Measurements from ENCODE around the gene EIF4A2. TPM values are rescaled to one million over a fixed set of nuclear protein-coding genes. Genes with fewer than 3 reads are reported as not detected.
"Not testable (repeated sequence)": the region's sequence is repeated elsewhere in the genome, so short reads cannot be mapped to it uniquely, and the experiment has no call there.

The EIF4A2 gene
- total RNA-seq, 2 experiments from 2014 or later, result 291 to 390 TPM

DNA sequence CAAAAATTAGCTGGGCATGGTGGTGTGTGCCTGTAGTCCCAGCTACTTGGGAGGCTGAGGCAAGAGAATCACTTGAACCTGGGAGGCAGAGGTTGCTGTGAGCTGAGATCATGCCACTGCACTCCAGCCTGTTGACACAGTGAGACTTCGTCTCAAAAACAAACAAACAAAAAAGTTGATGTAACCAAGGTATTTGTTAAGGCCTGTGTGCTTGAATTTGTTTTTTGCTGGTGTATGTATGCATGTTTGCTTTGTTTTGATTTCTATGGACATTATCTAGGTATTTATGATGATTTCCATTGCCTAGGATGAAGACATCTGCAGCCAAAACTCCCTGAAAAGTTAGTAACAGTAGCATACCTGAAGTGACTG lies 39.0 kb downstream of the EIF4A2 start:
- CTCF ChIA-PET, result interaction anchor here (0.8 to 4.2 kb wide), 13 partner anchors 8 to 1162 kb away, joined by 3 to 30 read pairs (median 5); no protein-coding TSS in a partner anchor

DNA sequence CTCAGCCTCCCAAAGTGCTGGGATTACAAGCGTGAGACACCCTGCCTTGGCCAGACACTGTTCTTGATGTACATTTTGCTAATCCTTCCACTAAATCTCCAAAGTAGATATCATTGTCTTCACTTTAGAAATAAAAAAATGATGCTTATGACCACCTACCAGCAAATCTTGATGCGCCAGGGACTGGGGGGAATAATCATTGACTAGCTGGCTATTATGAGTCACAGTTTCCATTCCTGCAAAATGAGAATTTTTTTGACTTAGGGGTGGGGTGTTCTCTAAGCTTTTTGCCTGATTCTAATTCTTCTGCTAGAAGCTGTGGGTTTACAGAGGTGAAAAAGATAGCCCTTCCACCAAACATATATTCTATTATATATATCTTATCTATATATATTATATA lies 40.0 kb downstream of the EIF4A2 start:
- DNase-seq, result no peak
- intact Hi-C loops (cut with DNase I, micrococcal nuclease), result loop anchor here (5.0 to 10.0 kb wide), 3 partner anchors 36 to 841 kb away; no protein-coding TSS in a partner anchor
- Mint-ChIP-seq H3K36me3 (ENCODE audit: low read depth) (peaks cover 2% of the 10 kb centered on the region), H3K9me3 (ENCODE audit: low read depth) (no peaks in the 10 kb centered on the region), H3K4me3 (no peak overlapping the region), H3K27me3 (peaks cover 8% of the 10 kb centered on the region), H3K4me1 (peaks cover 22% of the 10 kb centered on the region), H3K27ac (no peak overlapping the region)
- no peak for ATAC-seq
- ChIA-PET POLR2A (interaction anchor here (0.7 kb wide), 2 partner anchors 17 to 316 kb away, joined by 3 read pairs; partner anchors contain the start of gene RFC4), CTCF (interaction anchor here (0.6 to 4.2 kb wide), 7 partner anchors 20 to 342 kb away, joined by 3 to 24 read pairs (median 4); no protein-coding TSS in a partner anchor)

More for the DNA sequence above, 39.0 kb downstream of the EIF4A2 start:
- H3K4me3 Mint-ChIP-seq; H3K27me3 Mint-ChIP-seq; ATAC-seq; POLR2A ChIA-PET; DNase-seq; H3K36me3 Mint-ChIP-seq (ENCODE audit: low read depth); H3K27ac Mint-ChIP-seq; H3K9me3 Mint-ChIP-seq (ENCODE audit: low read depth): not testable (repeated sequence)
- H3K4me1 Mint-ChIP-seq, result peaks cover 20% of the 10 kb centered on the region
- intact Hi-C loops (cut with DNase I, micrococcal nuclease), result loop anchor here (5.0 to 10.0 kb wide), 3 partner anchors 35 to 840 kb away; no protein-coding TSS in a partner anchor

- Mint-ChIP-seq H3K27ac (no peak overlapping the region), H3K9me3 (ENCODE audit: low read depth) (no peaks in the 10 kb centered on the region), H3K4me1 (peaks cover 23% of the 10 kb centered on the region), H3K27me3 (peaks cover 16% of the 10 kb centered on the region), H3K4me3 (peak overlapping the region; percentile 82), H3K36me3 (ENCODE audit: low read depth) (peaks cover 2% of the 10 kb centered on the region)
- ATAC-seq, result no peak
- DNase-seq, result peak; percentile 12
- intact Hi-C loops (cut with DNase I, micrococcal nuclease), result loop anchor here (5.0 to 10.0 kb wide), 3 partner anchors 37 to 842 kb away; no protein-coding TSS in a partner anchor
- ChIA-PET POLR2A (no interaction called here), CTCF (interaction anchor here (0.6 to 2.7 kb wide), 6 partner anchors 19 to 210 kb away, joined by 3 to 10 read pairs (median 3); no protein-coding TSS in a partner anchor)
These were observed 41.2 kb downstream of the EIF4A2 start for GRCh38 chr3:186824430-186825139.

DNA sequence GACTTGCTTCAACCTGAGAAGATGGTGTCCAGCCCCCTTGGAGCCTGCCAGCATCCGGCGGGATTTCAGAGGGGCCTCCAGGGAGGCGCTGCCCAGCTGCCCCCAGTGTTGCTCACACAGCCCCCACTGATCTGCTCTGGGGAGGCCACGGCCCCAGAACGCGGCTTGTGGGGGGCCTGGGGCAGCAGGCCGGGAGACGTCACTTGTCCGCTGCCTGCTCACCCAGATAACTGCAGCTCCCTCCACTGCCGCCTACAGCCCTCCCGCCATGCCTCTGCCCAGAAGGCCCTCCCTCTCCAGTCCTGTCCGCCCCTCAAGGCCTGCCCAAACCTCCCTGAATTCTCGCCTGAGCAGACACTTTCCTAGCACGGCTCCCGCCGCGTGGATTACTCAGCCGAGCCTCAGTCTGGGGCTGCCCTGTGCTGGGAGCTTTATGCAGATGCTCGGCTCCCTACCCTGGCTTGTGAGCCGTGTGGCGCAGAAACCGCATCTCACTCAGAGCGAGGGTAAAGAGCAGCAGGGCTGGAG lies 42.0 kb downstream of the EIF4A2 start:
- peak overlapping the region; percentile 82 for H3K4me3 Mint-ChIP-seq
- intact Hi-C loops (cut with DNase I, micrococcal nuclease), result loop anchor here in 1 of 2 experiments (10.0 kb wide), 1 partner anchor 571 kb away; no protein-coding TSS in a partner anchor
- ChIA-PET POLR2A (interaction anchor here (0.5 to 1.0 kb wide), 2 partner anchors 42 to 57 kb away, joined by 3 to 4 read pairs; partner anchors contain the start of gene EIF4A2), CTCF (interaction anchor here (0.6 to 2.7 kb wide), 9 partner anchors 20 to 340 kb away, joined by 3 to 10 read pairs (median 3); no protein-coding TSS in a partner anchor)
- H3K4me1 Mint-ChIP-seq, result peaks cover 23% of the 10 kb centered on the region
- H3K9me3 Mint-ChIP-seq (ENCODE audit: low read depth), result no peaks in the 10 kb centered on the region
- peaks cover 23% of the 10 kb centered on the region for H3K27me3 Mint-ChIP-seq
- DNase-seq, result peak; percentile 81
- H3K36me3 Mint-ChIP-seq (ENCODE audit: low read depth), result peaks cover 2% of the 10 kb centered on the region
- peak; percentile 77 for ATAC-seq
- peak overlapping the region; percentile 63 for H3K27ac Mint-ChIP-seq

- DNase-seq (no peak), ATAC-seq (peak; percentile 20)
- Mint-ChIP-seq H3K27me3 (peaks cover 24% of the 10 kb centered on the region), H3K27ac (no peak overlapping the region), H3K4me3 (peak overlapping the region; percentile 82), H3K36me3 (ENCODE audit: low read depth) (peaks cover 2% of the 10 kb centered on the region), H3K4me1 (peaks cover 23% of the 10 kb centered on the region), H3K9me3 (ENCODE audit: low read depth) (no peaks in the 10 kb centered on the region)
- CTCF ChIA-PET, result interaction anchor here (0.6 to 1.9 kb wide), 7 partner anchors 28 to 339 kb away, joined by 3 to 6 read pairs (median 3); partner anchors contain the start of gene RPL39L
- intact Hi-C loops (cut with DNase I, micrococcal nuclease), result loop anchor here (1.0 to 10.0 kb wide), 6 partner anchors 19 to 571 kb away; partner anchors contain the start of genes DNAJB11 (in 1 of the 2), EIF4A2 (in 1 of the 2), RFC4 (in 1 of the 2) and RPL39L (in 1 of the 2)
- POLR2A ChIA-PET, result interaction anchor here (0.5 to 1.0 kb wide), 2 partner anchors 43 to 56 kb away, joined by 3 to 4 read pairs; partner anchors contain the start of gene EIF4A2
These were observed 42.6 kb downstream of the EIF4A2 start for GRCh38 chr3:186825872-186826409.

- peak overlapping the region; percentile 82 for H3K4me3 Mint-ChIP-seq
- H3K4me1 Mint-ChIP-seq, result peaks cover 23% of the 10 kb centered on the region
- H3K27me3 Mint-ChIP-seq, result peaks cover 26% of the 10 kb centered on the region
- ChIA-PET POLR2A (interaction anchor here (1.5 kb wide), 1 partner anchor 43 kb away, joined by 7 read pairs; the partner anchor contains the start of gene EIF4A2), CTCF (interaction anchor here (0.6 to 1.9 kb wide), 9 partner anchors 23 to 345 kb away, joined by 3 to 6 read pairs (median 3); partner anchors contain the start of gene RPL39L)
- peaks cover 2% of the 10 kb centered on the region for H3K36me3 Mint-ChIP-seq (ENCODE audit: low read depth)
- no peaks in the 10 kb centered on the region for H3K9me3 Mint-ChIP-seq (ENCODE audit: low read depth)
- intact Hi-C loops (cut with DNase I, micrococcal nuclease), result loop anchor here (1.0 to 10.0 kb wide), 6 partner anchors 20 to 572 kb away; partner anchors contain the start of genes DNAJB11 (in 1 of the 2), EIF4A2 (in 1 of the 2), RFC4 (in 1 of the 2) and RPL39L (in 1 of the 2)
- H3K27ac Mint-ChIP-seq, result peak overlapping the region; percentile 61
- peak; percentile 44 for DNase-seq
- peak; percentile 6 for ATAC-seq
These were observed 43.1 kb downstream of the EIF4A2 start for GRCh38 chr3:186826410-186826975.

GRCh38 chr3:186826976-186827857 lies 43.8 kb downstream of the EIF4A2 start:
- no peaks in the 10 kb centered on the region for H3K9me3 Mint-ChIP-seq (ENCODE audit: low read depth)
- DNase-seq, result peak; percentile 91
- ChIA-PET CTCF (interaction anchor here (0.6 to 1.9 kb wide), 10 partner anchors 22 to 356 kb away, joined by 3 to 8 read pairs (median 4); partner anchors contain the start of gene RPL39L), POLR2A (interaction anchor here (1.0 to 1.5 kb wide), 4 partner anchors 44 to 312 kb away, joined by 3 to 7 read pairs (median 4); partner anchors contain the start of genes EIF4A2 and RPL39L)
- intact Hi-C loops (cut with DNase I, micrococcal nuclease), result loop anchor here (1.0 to 10.0 kb wide), 11 partner anchors 20 to 572 kb away; partner anchors contain the start of genes RFC4 (in 2 of the 2), DNAJB11 (in 1 of the 2), EIF4A2 (in 1 of the 2) and RPL39L (in 1 of the 2)
- peaks cover 23% of the 10 kb centered on the region for H3K4me1 Mint-ChIP-seq
- H3K36me3 Mint-ChIP-seq (ENCODE audit: low read depth), result peaks cover 2% of the 10 kb centered on the region
- peaks cover 31% of the 10 kb centered on the region for H3K27me3 Mint-ChIP-seq
- peak; percentile 83 for ATAC-seq
- peak overlapping the region; percentile 82 for H3K4me3 Mint-ChIP-seq
- no peak overlapping the region for H3K27ac Mint-ChIP-seq

DNA sequence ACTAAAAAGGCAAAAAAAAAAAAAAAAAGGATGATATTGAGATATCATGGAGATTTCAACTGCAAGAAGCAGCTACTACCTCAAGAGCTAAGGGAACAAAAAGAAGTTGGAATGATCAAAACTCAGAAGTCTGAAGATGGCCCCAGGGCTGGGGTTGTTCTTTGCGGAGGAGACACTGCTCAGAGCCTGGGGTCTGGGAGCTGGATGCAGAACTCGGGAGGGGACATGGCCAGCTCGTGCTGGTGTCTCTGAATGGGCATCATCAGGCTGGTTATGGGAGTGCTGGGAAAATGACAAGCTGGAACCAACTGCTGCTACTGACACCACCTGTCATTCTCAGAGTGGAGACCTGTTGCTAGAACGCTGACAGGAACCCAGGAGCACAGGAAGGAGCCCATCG lies 45.0 kb downstream of the EIF4A2 start:
- intact Hi-C loops (cut with DNase I, micrococcal nuclease), result loop anchor here in 1 of 2 experiments (10.0 kb wide), 1 partner anchor 574 kb away; no protein-coding TSS in a partner anchor
- Mint-ChIP-seq H3K27ac (no peak overlapping the region), H3K4me1 (peaks cover 23% of the 10 kb centered on the region), H3K36me3 (ENCODE audit: low read depth) (peaks cover 2% of the 10 kb centered on the region), H3K27me3 (peaks cover 34% of the 10 kb centered on the region), H3K4me3 (no peak overlapping the region), H3K9me3 (ENCODE audit: low read depth) (no peaks in the 10 kb centered on the region)
- ATAC-seq (no peak), DNase-seq (no peak)
- POLR2A ChIA-PET, result interaction anchor here (0.6 kb wide), 1 partner anchor 22 kb away, joined by 3 read pairs; no protein-coding TSS in a partner anchor
- CTCF ChIA-PET, result interaction anchor here (0.6 to 1.1 kb wide), 4 partner anchors 21 to 337 kb away, joined by 3 to 8 read pairs (median 4); no protein-coding TSS in a partner anchor

- Mint-ChIP-seq H3K4me1 (peaks cover 4% of the 10 kb centered on the region), H3K27me3 (peaks cover 29% of the 10 kb centered on the region), H3K36me3 (ENCODE audit: low read depth) (no peaks in the 10 kb centered on the region), H3K9me3 (ENCODE audit: low read depth) (no peaks in the 10 kb centered on the region), H3K27ac (no peak overlapping the region), H3K4me3 (no peak overlapping the region)
- intact Hi-C loops (cut with DNase I, micrococcal nuclease), result no loop called here
- POLR2A ChIA-PET, result no interaction called here
- no peak for ATAC-seq
- CTCF ChIA-PET, result no interaction called here
- DNase-seq, result no peak
These were observed 48.4 kb downstream of the EIF4A2 start for GRCh38 chr3:186831798-186832197.

All from activated CD4-positive, alpha-beta T cell treated with anti-CD3 and anti-CD28 coated beads for 36 hours (primary cell).